Stimulated activated CD4-positive, alpha-beta T cell treated with anti-CD3 and anti-CD28 coated beads, TNF-alpha, amount 100 ng/mL, for 4 hours (primary cell): Measurements from ENCODE around the gene GOLGA8H.
"Not testable (repeated sequence)": the region's sequence is repeated elsewhere in the genome, so short reads cannot be mapped to it uniquely, and the experiment has no call there.

ENCODE experiments used
- DNase-seq, 3 experiments: peaks; one replicate each; pipeline ENCODE4 v3.0.0-alpha.2; 2020; ENCODE audit warnings: low read depth in 3 of 3

Gene GOLGA8H, protein sequence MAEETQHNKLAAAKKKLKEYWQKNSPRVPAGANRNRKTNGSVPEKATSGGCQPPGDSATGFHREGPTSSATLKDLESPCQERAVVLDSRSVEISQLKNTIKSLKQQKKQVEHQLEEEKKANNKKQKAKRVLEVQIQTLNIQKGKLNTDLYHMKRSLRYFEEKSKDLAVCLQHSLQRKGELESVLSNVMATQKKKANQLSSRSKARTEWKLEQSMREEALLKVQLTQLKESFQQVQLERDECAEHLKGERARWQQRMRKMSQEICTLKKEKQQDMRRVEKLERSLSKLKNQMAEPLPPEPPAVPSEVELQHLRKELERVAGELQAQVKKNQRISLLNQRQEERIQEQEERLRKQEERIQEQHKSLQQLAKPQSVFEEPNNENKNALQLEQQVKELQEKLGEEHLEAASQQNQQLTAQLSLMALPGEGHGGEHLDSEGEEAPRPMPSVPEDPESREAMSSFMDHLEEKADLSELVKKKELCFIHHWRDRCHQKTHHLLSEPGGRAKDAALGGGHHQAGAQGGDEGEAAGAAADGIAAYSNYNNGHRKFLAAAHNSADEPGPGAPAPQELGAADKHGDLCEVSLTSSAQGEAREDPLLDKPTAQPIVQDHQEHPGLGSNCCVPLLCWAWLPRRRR

DNA sequence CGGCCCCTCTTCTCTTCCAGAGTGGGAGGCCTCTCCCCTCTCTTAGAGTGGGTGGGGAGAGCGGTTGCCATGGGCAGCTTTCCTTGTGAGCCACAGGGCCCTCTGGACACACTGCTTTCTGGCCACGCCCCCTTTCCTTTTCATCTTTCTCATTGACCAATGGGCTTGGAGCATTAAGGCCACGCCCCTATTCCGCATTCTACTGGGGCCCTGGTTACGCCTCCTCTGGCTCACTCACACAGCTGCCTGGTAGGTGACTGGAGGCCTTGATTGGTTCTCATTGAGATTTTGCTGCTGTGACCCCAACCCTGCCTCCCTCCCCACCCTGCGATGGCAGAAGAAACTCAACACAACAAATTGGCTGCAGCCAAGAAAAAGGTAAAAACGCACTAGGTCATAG lies at the start of gene GOLGA8H:
TSS of gene GOLGA8H (plus strand) at position 233 of the 400 bp plus-strand sequence. CDS start at position 331, 98 bp downstream.
- not testable (repeated sequence) for DNase-seq

DNA sequence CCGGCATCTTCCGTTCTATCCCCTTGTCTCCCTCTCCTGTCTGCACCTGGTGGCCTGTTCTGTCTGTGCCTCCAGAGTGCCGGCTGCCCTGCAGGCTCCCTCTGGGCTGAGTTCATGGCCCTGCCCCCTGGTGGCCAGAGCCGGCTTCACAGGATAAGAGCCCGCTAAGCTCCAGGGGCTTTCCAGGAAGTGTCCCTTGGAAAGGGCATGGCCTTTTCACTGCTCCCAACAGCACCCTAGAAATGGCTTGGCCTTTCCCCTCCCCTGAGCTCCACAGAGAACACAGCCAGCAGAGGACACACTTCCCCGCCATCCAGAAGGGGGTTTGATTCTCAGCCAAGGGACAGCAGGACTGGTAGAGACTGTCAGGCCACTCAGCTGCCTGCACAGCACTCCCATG lies 36.9 kb upstream of the GOLGA8H start:
- not testable (repeated sequence) for DNase-seq

DNA sequence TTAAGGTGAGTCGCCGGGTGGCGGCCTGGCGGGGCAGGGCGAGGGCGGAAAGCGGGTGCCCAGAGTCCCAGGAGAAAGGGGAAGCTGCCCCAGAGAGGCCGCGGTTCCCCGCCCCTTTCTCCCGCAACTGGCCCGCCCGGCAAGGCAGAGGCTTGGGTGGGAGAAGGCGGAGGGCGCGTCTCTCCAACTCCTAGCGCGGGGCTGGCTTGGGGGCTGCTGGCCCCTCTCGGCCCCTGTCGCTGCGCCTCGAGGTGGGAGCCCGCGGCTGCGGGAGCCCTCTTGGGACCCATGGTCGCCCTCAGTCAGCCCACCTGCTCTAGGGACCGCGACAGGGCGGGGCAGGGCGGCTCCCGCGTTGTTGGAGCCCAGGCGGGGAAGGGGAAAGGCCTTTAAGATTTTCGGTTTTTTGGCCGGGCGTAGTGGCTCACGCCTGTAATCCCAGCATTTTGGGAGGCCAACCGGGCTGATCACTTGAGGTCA lies 30.8 kb upstream of the GOLGA8H start:
- not testable (repeated sequence) for DNase-seq

DNA sequence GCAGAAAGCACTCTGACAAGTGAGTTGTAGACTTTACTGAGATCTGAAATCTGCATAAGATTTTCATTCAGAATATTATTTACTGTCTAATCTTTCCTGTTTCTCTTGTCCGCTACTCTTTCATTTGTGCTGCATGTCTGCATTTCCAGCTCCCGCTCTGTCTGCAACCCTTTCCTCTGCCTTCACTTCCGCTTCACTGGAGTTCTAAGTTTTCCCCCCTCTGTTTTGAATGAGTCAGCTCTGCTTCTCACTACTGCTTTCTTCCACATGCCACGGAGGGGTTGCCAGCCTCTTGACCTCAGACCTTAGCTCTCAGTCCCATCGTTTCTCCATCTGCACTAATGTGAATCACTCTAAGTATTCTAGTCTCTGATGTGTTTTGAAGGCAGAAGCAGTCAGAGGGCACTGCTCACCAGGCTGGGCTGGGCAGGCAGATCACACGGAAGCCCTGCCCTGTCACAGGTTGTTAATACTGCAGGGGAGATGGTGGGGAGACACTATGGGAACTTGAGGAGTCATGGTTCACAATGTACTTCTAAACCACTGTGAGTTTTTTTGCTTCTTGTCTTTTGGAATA lies 24.3 kb upstream of the GOLGA8H start:
- not testable (repeated sequence) for DNase-seq

DNA sequence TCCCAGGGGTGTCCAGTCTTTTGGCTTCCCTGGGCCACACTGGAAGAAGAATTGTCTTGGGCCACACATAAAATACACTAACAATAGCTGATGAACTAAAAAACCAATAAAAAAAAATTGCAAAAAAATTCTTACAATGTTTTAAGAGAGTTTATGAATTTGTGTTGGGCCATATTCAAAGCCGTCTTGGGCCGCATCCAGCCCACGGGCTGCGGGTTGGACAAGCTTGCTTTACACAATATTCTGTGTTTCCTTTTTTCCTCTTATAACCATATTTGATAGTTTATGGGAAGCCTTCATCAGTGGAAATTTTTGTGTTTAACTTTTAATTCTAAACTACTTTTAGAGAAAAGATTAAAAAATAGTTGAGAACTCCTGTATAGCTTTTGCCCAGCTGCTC lies 23.1 kb upstream of the GOLGA8H start:
- not testable (repeated sequence) for DNase-seq

DNA sequence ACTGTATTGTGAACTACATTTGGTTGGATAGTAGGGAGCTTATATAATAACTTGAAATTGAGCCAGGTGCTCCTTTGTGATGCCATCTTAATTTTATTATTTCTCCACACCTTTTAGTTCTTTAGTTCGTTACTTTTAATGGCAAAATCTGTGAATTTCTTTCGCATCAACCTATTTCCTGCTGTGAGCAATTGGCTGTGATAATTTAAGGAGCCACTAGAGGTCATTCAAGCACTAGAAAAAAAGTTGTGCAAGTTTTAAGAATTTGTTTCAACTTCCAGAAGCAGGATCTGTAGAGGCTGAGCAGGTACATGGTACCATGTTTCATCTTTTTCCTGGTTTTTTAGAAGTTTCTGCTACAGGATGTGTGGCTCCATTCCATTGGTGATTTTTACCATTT lies 4.9 kb upstream of the GOLGA8H start:
- DNase-seq, result not testable (repeated sequence)

DNA sequence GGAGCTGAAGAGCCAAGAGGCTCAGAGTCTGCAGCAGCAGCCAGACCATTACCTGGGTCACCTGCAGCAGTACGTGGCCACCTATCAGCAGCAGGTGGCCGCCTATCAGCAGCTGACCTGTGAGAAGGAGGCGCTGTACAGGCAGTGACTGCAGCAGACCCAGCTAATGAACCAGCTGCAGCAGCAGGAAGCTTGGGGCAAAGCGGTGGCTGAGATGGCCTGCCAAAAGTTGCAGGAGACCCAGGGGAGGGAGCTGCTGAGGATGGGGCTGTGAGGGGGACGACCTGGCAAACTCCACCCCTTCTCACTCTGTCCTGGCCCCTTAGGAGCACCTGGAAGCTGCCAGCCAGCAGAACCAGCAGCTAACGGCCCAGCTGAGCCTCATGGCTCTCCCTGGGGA lies 8.4 kb downstream of the GOLGA8H start:
- DNase-seq, result not testable (repeated sequence)

DNA sequence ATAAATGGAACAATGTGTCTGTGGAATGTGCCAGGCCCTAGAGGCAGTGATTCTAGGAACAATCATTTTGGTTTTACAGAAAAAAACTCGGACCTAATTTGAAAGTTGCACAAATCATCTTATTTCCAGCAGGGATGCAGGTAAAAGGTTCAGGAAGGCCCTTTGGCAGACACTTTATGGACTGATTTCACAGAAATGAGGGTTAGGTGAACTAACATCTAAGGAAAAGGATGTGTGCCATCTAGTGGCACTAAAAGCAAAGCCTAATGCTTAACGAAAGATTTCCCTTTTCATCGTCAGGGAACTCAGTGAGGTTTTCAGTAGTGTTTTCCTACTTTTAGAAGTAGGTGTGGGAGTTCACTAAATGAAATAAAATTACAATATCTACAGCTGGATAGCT lies 17.5 kb downstream of the GOLGA8H start:
- not testable (repeated sequence) for DNase-seq

DNA sequence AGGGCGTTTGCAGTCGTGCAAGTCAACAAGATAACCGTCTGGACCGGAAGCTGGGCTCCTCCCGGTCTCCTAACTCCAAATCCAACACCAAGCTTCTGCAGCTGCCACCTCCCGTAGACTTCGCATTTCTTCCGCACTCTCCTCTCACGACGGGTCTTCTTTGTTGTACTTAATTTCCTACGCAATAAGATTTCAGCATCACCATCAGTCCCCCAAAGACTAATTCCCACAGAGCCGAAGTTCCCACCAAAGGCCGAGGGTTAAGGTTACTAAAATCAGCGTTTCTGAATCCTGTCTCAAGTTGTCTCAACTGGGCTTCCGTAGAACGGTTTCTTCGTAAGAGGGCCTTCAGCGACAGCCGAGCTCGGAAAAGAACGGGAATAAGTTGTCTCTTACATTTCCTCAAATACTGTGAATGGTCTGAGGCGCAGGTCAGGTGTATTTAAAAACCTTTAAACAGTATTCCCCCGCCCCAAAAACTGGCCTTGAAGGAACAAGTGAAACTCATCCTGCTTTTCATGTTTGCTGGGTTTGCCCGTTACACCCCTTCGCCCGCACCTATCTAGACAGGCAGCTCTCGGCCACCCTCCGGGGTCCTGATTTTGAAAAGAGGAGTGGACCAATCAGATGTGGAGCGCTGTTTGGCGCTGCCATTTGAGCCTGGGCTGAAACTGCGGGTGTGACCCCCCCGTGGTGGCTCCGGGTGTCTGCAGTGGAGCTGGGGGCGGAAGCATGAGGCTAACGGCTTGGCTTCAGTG lies 21.8 kb downstream of the GOLGA8H start, which contains the start of gene ARHGAP11B:
TSS of gene ARHGAP11B (plus strand) at position 693 of the 758 bp plus-strand sequence.
- DNase-seq, result peak; percentile 86 to 89 (median 88)

DNA sequence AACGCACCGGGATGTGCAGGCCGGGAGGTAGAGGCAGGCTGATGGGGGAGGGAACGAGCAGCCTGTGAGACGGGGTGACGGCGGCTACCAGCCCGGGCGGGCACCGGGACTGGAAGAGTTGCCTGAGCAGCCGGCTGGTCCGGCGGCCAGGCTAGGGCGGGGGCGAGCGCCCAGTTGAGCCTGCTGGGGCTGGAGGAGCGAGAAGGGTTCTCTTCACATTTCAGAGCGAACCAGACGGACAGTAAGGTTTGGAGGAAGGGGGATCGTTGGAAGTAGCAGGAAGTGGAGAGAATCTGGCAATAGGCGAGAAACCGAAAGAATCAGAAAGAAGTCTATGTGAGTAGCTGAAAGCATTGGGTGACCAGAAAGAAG lies 22.4 kb downstream of the GOLGA8H start:
- DNase-seq, result peak in 1 of 3 experiments; percentile 7

DNA sequence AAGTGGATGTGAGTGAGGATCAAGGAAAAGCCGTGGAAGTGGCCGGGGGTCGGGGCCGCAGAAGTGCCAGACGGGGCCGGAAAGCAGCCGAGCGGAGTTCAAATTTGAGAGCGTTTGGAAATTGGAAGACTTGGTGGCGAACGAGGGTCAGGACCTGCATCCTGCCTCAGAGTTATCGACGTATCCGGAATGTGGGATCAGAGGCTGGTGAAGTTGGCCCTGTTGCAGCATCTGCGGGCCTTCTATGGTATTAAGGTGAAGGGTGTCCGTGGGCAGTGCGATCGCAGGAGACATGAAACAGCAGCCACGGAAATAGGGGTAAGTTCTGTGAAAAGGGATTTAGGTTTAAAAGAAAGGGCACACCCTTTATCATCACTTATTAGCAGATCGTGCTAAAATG lies 22.8 kb downstream of the GOLGA8H start:
- DNase-seq, result not testable (repeated sequence)

DNA sequence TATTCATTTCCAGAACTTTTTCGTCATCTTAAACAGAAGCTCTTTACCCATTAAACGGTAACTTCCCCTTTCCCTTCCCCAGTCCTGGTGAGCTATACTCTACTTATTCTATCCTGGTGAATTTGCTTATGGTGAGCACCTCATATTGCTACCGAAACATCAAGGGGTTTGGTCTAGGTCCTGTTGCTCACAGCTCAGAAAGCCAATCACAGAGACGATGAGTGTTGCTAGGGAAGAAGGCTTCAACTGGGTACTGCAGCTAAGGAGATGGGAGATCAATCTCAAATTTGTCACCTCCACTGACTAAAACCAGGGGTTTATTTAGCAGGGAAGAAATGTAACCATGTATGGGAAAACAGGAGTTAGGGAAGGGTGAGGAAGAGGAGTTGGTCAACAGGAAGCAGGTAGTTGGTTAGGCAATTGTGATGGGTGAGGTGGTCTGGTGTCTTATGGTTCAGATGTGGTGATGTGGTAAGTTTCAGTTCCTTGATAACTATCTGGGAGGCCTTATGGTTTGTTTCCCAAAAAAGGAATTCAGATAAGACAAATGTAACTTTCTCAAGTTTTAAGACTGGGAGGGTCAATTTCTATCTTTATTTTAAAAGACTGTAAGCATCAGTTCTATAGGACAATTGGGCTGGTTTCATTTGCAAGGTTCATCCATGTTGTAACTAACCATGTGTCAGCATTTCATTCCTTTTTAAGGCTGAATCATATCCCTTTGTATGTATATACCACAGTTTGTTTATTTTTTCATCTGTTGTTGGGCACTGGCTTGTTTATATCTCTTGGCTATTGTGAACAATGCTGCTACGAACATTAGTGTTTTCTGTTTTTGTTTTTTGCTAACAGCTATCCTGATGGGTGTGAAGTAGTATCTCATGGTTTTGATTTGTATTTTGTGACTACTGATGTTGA lies 46.4 kb downstream of the GOLGA8H start:
- DNase-seq, result no peak

DNA sequence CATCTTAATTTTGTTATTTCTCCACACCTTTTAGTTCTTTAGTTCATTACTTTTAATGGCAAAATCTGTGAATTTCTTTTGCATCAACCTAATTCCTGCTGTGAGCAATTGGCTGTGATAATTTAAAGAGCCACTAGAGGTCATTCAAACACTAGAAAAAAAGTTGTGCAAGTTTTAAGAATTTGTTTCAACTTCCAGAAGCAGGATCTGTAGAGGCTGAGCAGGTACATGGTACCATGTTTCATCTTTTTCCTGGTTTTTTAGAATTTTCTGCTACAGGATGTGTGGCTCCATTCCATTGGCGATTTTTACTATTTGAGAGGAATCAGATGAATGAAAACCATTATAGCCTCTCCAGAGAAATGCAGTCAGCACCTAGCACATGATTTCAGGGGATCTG lies 57.3 kb downstream of the GOLGA8H start:
- not testable (repeated sequence) for DNase-seq
